ENCODE data around the gene ERCC2. TPM values are rescaled to one million over a fixed set of nuclear protein-coding genes. Genes with fewer than 3 reads are reported as not detected.
"Not testable (repeated sequence)": the region's sequence is repeated elsewhere in the genome, so short reads cannot be mapped to it uniquely, and the experiment has no call there.

ERCC2 gene
- total and polyA plus RNA-seq, 2 donors = 5.0 to 14.2 TPM

GRCh38 chr19:45409557-45409920 is 39.2 kb upstream of the ERCC2 start:
- peaks cover 6 to 16% of the 10 kb centered on the region in 2 donors for H3K27me3 ChIP-seq (ENCODE audit: control insufficient read depth in 2 of 2, insufficient read depth in 1 of 2, low read length in 1 of 2)
- peaks cover 10 to 28% of the 10 kb centered on the region in 2 donors for H3K4me1 ChIP-seq (ENCODE audit: control insufficient read depth in 2 of 2, insufficient read depth in 2 of 2, low read length in 2 of 2)
- H3K27ac ChIP-seq (ENCODE audit: low read depth in 1 of 2, low read length in 1 of 2) = no peak overlapping the region
- WGBS = 81% methylated on average over 4 of the region's 4 CpGs
- DNase-seq (ENCODE audit: low read depth in 6 of 9, low spot score in 9 of 9) = no peak
- peaks cover 0 to 13% of the 10 kb centered on the region in 2 donors for H3K9me3 ChIP-seq (ENCODE audit: control insufficient read depth in 2 of 2, insufficient read depth in 1 of 2, low read length in 1 of 2)
- H3K36me3 ChIP-seq (ENCODE audit: control insufficient read depth in 2 of 2, insufficient read depth in 2 of 2, low read length in 1 of 2) = peaks cover 16 to 17% of the 10 kb centered on the region in 2 donors
- H3K4me3 ChIP-seq (ENCODE audit: low read length in 2 of 2) = no peak overlapping the region

GRCh38 chr19:45408830-45409556 is 38.6 kb upstream of the ERCC2 start:
- no peak overlapping the region for H3K4me3 ChIP-seq (ENCODE audit: low read length in 2 of 2)
- no peak for DNase-seq (ENCODE audit: low read depth in 6 of 9, low spot score in 9 of 9)
- H3K27me3 ChIP-seq (ENCODE audit: control insufficient read depth in 2 of 2, insufficient read depth in 1 of 2, low read length in 1 of 2) = peaks cover 11 to 21% of the 10 kb centered on the region in 2 donors
- no peak overlapping the region for H3K27ac ChIP-seq (ENCODE audit: low read depth in 1 of 2, low read length in 1 of 2)
- H3K4me1 ChIP-seq (ENCODE audit: control insufficient read depth in 2 of 2, insufficient read depth in 2 of 2, low read length in 2 of 2) = peaks cover 12 to 33% of the 10 kb centered on the region in 2 donors
- peaks cover 11 to 14% of the 10 kb centered on the region in 2 donors for H3K36me3 ChIP-seq (ENCODE audit: control insufficient read depth in 2 of 2, insufficient read depth in 2 of 2, low read length in 1 of 2)
- H3K9me3 ChIP-seq (ENCODE audit: control insufficient read depth in 2 of 2, insufficient read depth in 1 of 2, low read length in 1 of 2) = peaks cover 0 to 15% of the 10 kb centered on the region in 2 donors
- 94% methylated on average over 15 of the region's 15 CpGs for WGBS

GRCh38 chr19:45408121-45408520 is 37.7 kb upstream of the ERCC2 start:
- WGBS = 97% methylated on average over 8 of the region's 8 CpGs
- peaks cover 2 to 6% of the 10 kb centered on the region in 2 donors for H3K36me3 ChIP-seq (ENCODE audit: control insufficient read depth in 2 of 2, insufficient read depth in 2 of 2, low read length in 1 of 2)
- H3K4me3 ChIP-seq (ENCODE audit: low read length in 2 of 2) = no peak overlapping the region
- H3K27me3 ChIP-seq (ENCODE audit: control insufficient read depth in 2 of 2, insufficient read depth in 1 of 2, low read length in 1 of 2) = peaks cover 19 to 30% of the 10 kb centered on the region in 2 donors
- no peak for DNase-seq (ENCODE audit: low read depth in 6 of 9, low spot score in 9 of 9)
- no peak overlapping the region for H3K27ac ChIP-seq (ENCODE audit: low read depth in 1 of 2, low read length in 1 of 2)
- peaks cover 12 to 36% of the 10 kb centered on the region in 2 donors for H3K4me1 ChIP-seq (ENCODE audit: control insufficient read depth in 2 of 2, insufficient read depth in 2 of 2, low read length in 2 of 2)
- H3K9me3 ChIP-seq (ENCODE audit: control insufficient read depth in 2 of 2, insufficient read depth in 1 of 2, low read length in 1 of 2) = peaks cover 0 to 15% of the 10 kb centered on the region in 2 donors

- not testable (repeated sequence) for H3K36me3 ChIP-seq (ENCODE audit: control insufficient read depth in 2 of 2, insufficient read depth in 2 of 2, low read length in 1 of 2); H3K4me3 ChIP-seq (ENCODE audit: low read length in 2 of 2); H3K27ac ChIP-seq (ENCODE audit: low read depth in 1 of 2, low read length in 1 of 2); DNase-seq (ENCODE audit: low read depth in 6 of 9, low spot score in 9 of 9)
- Histone ChIP-seq H3K9me3 (ENCODE audit: control insufficient read depth in 2 of 2, insufficient read depth in 1 of 2, low read length in 1 of 2) (peaks cover 0 to 15% of the 10 kb centered on the region in 2 donors), H3K4me1 (ENCODE audit: control insufficient read depth in 2 of 2, insufficient read depth in 2 of 2, low read length in 2 of 2) (peaks cover 12 to 36% of the 10 kb centered on the region in 2 donors), H3K27me3 (ENCODE audit: control insufficient read depth in 2 of 2, insufficient read depth in 1 of 2, low read length in 1 of 2) (peaks cover 25 to 35% of the 10 kb centered on the region in 2 donors)
- 94% methylated on average over 5 of the region's 5 CpGs for WGBS
These were observed 37.2 kb upstream of the ERCC2 start for GRCh38 chr19:45407585-45407984.

- Histone ChIP-seq H3K4me3 (ENCODE audit: low read length in 2 of 2) (peak overlapping the region; percentile 60 to 70), H3K4me1 (ENCODE audit: control insufficient read depth in 2 of 2, insufficient read depth in 2 of 2, low read length in 2 of 2) (peaks cover 12 to 36% of the 10 kb centered on the region in 2 donors), H3K27ac (ENCODE audit: low read depth in 1 of 2, low read length in 1 of 2) (no peak overlapping the region), H3K27me3 (ENCODE audit: control insufficient read depth in 2 of 2, insufficient read depth in 1 of 2, low read length in 1 of 2) (peaks cover 30 to 41% of the 10 kb centered on the region in 2 donors), H3K36me3 (ENCODE audit: control insufficient read depth in 2 of 2, insufficient read depth in 2 of 2, low read length in 1 of 2) (peaks cover 0 to 3% of the 10 kb centered on the region in 2 donors), H3K9me3 (ENCODE audit: control insufficient read depth in 2 of 2, insufficient read depth in 1 of 2, low read length in 1 of 2) (peaks cover 0 to 15% of the 10 kb centered on the region in 2 donors)
- WGBS = 5% methylated on average over 10 of the region's 10 CpGs
- DNase-seq (ENCODE audit: low read depth in 6 of 9, low spot score in 9 of 9) = no peak
These were observed 36.7 kb upstream of the ERCC2 start for GRCh38 chr19:45407091-45407375.

- peak within 1 kb of the TSS; percentile 60 to 70 for H3K4me3 ChIP-seq (ENCODE audit: low read length in 2 of 2)
- H3K4me1 ChIP-seq (ENCODE audit: control insufficient read depth in 2 of 2, insufficient read depth in 2 of 2, low read length in 2 of 2) = peaks cover 12 to 36% of the 10 kb centered on the region in 2 donors
- H3K36me3 ChIP-seq (ENCODE audit: control insufficient read depth in 2 of 2, insufficient read depth in 2 of 2, low read length in 1 of 2) = peaks cover 0 to 3% of the 10 kb centered on the region in 2 donors
- H3K27me3 ChIP-seq (ENCODE audit: control insufficient read depth in 2 of 2, insufficient read depth in 1 of 2, low read length in 1 of 2) = peaks cover 30 to 46% of the 10 kb centered on the region in 2 donors
- under 1% methylated on average over 51 of the region's 51 CpGs for WGBS
- peak in 8 of 9 donors; percentile 72 to 94 (median 84) for DNase-seq (ENCODE audit: low read depth in 6 of 9, low spot score in 9 of 9)
- H3K9me3 ChIP-seq (ENCODE audit: control insufficient read depth in 2 of 2, insufficient read depth in 1 of 2, low read length in 1 of 2) = peaks cover 0 to 15% of the 10 kb centered on the region in 2 donors
- H3K27ac ChIP-seq (ENCODE audit: low read depth in 1 of 2, low read length in 1 of 2) = peak within 1 kb of the TSS; percentile 85 to 90
These were observed 36.1 kb upstream of the ERCC2 start, which contains the start of gene POLR1G for GRCh38 chr19:45406226-45407090. Gene POLR1G, plus strand, starts transcription at chr19:45406644. Its CDS starts 53 bp downstream, at chr19:45406697.

- H3K9me3 ChIP-seq (ENCODE audit: control insufficient read depth in 2 of 2, insufficient read depth in 1 of 2, low read length in 1 of 2) = peaks cover 0 to 15% of the 10 kb centered on the region in 2 donors
- H3K4me3 ChIP-seq (ENCODE audit: low read length in 2 of 2) = peak overlapping the region; percentile 60 to 70
- peaks cover 12 to 36% of the 10 kb centered on the region in 2 donors for H3K4me1 ChIP-seq (ENCODE audit: control insufficient read depth in 2 of 2, insufficient read depth in 2 of 2, low read length in 2 of 2)
- H3K36me3 ChIP-seq (ENCODE audit: control insufficient read depth in 2 of 2, insufficient read depth in 2 of 2, low read length in 1 of 2) = peaks cover 0 to 3% of the 10 kb centered on the region in 2 donors
- peaks cover 30 to 49% of the 10 kb centered on the region in 2 donors for H3K27me3 ChIP-seq (ENCODE audit: control insufficient read depth in 2 of 2, insufficient read depth in 1 of 2, low read length in 1 of 2)
- WGBS = under 1% methylated on average over 48 of the region's 48 CpGs
- H3K27ac ChIP-seq (ENCODE audit: low read depth in 1 of 2, low read length in 1 of 2) = peak overlapping the region; percentile 85 to 90
- peak; percentile 58 to 91 (median 74) for DNase-seq (ENCODE audit: low read depth in 6 of 9, low spot score in 9 of 9)
These were observed 35.3 kb upstream of the ERCC2 start for GRCh38 chr19:45405435-45406225.

GRCh38 chr19:45404557-45405434 is 34.4 kb upstream of the ERCC2 start, which contains the start of gene PPP1R13L:
Gene PPP1R13L, minus strand, starts transcription at chr19:45405069. Its CDS starts 6,751 bp downstream, at chr19:45398318.
- H3K4me1 ChIP-seq (ENCODE audit: control insufficient read depth in 2 of 2, insufficient read depth in 2 of 2, low read length in 2 of 2) = peaks cover 12 to 36% of the 10 kb centered on the region in 2 donors
- peaks cover 0 to 3% of the 10 kb centered on the region in 2 donors for H3K36me3 ChIP-seq (ENCODE audit: control insufficient read depth in 2 of 2, insufficient read depth in 2 of 2, low read length in 1 of 2)
- peaks cover 30 to 55% of the 10 kb centered on the region in 2 donors for H3K27me3 ChIP-seq (ENCODE audit: control insufficient read depth in 2 of 2, insufficient read depth in 1 of 2, low read length in 1 of 2)
- peak within 1 kb of the TSS; percentile 85 to 90 for H3K27ac ChIP-seq (ENCODE audit: low read depth in 1 of 2, low read length in 1 of 2)
- 5% methylated on average over 46 of the region's 46 CpGs for WGBS
- DNase-seq (ENCODE audit: low read depth in 6 of 9, low spot score in 9 of 9) = peak in 3 of 9 donors; percentile 48 to 65 (median 58)
- peak within 1 kb of the TSS; percentile 60 to 70 for H3K4me3 ChIP-seq (ENCODE audit: low read length in 2 of 2)
- peaks cover 0 to 15% of the 10 kb centered on the region in 2 donors for H3K9me3 ChIP-seq (ENCODE audit: control insufficient read depth in 2 of 2, insufficient read depth in 1 of 2, low read length in 1 of 2)
